GF-D8 (cell line): Measurements from ENCODE around the gene SYT2.

ENCODE experiments used
- DNase-seq: peaks from one replicate; lab custom pipeline; 2025; lab: John Stamatoyannopoulos, UW

Gene SYT2

GRCh38 chr1:202677433-202677832 lies 32.8 kb downstream of the SYT2 start:
- DNase-seq, result no peak

DNA sequence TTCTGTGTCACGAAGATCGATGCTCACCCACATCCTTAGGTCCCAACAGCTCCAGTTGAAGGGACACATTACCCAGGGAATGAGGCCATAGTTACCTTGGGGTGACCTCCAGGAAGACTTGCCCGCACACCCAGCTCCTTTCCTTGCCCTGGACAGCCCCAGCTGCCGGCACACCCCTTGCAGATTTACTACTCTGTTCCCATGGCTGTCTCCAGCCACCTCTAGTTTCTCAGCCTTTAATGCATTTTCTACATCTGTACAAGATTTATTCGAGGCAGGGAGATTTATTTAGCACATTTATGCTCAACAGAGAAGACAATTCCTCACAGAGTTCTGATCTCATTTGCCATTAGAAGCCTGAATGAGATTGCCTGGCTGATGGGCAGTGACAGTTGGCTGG lies 36.7 kb downstream of the SYT2 start:
- DNase-seq, result no peak

DNA sequence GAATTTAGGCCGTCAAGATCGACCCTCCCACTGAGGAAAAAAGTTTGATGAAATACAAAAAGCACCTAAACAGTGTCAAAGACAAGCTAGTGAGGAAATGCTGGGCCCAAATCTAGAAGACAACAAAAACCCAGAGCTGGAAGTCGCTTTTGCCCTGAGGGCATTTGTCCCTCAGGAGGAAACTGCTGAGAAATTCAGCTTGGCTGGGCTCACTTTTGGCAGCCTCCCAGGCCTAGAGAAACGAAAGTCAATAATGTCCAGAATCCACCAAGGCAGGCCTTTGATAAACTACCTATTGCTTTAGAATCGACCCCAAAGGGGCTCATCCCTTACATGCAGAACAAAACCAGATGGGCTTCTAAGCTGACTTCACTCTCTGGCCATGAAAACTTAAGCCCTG lies 38.9 kb downstream of the SYT2 start:
- no peak for DNase-seq

DNA sequence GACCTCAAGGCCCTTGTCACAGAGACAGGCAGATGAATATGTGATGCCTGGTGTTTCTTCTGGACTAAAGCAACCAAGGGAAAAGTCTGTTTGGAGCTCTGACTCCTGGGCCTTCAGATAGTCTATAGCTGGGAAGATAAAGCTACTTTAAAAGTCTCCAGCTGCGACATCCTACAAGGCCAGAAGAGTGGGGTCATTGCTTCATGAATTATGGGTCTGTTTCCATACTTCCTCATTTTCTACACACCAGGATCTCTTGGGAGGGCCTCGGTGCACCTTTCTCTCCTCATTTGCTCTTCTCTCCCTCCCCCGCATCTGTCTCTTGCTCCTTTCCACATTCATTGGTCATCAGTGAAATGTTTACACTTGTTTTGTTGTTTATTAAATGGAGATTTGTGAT lies 44.8 kb downstream of the SYT2 start:
- no peak for DNase-seq

GRCh38 chr1:202664083-202664482 lies 46.2 kb downstream of the SYT2 start:
- DNase-seq, result no peak

DNA sequence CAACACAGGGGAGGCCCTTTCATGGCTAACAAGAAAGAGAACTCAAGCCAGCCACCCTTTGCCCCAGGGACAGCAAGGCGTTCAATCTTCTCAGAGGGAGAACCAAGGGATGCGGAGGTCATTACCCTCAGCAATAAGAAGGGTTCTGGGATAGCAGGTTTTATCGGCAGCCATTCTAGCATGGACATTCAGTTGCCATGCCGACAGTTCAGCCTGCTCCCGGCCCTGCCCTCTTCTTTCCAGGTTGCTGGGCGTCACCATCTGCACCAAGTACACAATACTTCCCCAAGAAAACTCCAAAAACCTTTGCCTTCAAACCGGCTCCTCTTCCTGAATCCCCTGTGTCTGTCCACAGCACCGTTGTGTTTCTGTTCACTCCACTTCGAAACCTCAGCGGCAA lies 47.1 kb downstream of the SYT2 start:
- DNase-seq, result no peak

DNA sequence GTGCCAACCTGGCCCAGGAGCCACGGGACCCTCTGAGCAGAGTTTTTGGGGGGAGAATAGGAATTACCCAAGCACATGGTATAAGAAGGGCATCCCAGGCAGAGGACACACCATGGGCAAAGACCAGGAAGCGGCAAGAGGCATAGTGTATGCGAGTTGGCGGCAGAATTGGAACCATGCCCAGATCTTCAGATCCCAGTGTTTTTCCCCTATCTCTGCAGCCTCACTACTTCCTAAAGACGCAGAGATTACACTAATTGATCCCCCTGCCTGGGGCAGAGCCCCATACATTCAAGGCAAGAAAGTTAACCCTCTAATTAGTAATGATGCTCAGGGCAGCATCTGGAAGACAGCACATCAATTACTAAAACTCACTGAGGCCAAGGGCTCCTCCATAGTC lies 48.2 kb downstream of the SYT2 start:
- no peak for DNase-seq

DNA sequence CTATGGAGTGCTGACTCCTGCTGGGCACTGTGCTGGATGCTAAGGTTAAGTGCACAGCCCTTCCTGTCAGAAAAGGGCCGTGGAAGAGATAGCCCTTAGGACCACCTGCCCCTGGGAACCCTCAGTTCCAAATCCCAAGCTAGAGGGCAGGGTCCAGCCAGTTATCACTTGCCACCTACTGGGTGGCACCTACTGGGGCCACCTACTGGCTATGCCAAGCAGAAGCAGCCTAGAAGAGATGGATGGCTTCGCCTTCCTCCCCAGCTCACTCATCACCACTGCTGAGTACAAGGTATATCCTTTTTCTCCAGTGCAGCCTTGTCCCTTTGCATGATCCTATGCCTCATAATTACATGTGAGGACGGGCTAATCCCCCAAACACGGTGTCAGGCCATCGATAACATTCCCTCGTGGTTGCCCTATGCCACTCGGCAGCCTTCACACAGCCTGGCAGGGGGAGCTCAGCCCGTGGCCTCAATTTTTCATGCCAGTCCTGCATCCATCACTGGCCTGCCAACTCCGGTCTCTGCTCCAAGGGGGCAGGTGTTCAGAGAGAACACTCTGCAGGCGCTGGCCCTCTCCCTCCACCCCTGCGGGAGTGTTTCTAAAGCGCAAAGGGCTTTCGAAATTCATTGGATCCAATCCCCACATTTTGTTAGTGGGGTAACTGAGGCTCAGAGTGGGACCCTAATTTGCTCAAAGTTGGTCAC lies 49.0 kb downstream of the SYT2 start:
- DNase-seq, result no peak

DNA sequence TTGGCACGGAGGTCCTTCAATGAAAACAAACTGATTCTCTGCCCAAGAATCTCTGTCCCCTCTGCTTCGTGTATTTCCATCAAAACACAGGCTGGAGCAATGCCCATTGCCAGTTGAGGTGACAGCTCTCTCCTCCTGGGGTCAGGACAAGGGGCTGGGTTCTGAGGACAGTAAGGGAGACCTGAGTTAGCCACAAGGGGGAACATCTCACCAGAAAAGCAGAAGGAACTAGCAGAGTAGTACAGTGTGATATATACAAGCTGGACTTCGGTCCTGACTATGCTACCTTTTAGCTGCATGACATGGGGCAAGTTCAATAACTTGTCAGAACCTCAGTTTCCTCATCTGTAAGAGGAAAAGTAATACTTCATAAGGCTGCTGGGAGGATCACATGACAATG lies 50.3 kb downstream of the SYT2 start:
- peak; percentile 12 for DNase-seq

DNA sequence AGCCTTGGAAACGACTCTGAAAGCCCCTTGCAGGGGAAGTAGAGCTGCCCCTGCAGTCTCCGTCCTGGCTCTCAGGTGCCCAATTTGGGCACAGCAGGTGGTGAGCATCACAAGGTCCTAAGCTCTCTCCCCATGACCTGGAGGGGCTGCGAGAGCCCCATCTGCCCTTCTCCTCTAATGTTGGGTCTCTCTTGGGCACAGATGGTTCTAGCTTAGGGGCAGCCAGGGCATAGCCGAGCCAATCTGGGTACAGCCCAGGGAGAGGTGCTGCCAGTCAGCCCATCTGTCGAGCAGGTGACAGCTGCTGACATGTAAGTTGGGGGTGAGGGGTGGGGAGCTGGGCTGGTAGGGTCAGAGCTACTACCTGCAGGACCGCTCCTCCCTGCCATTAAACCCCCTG lies 50.7 kb downstream of the SYT2 start:
- DNase-seq, result no peak

GRCh38 chr1:202658769-202659168 lies 51.5 kb downstream of the SYT2 start:
- DNase-seq, result no peak

GRCh38 chr1:202658251-202658759 lies 51.9 kb downstream of the SYT2 start:
- DNase-seq, result no peak

DNA sequence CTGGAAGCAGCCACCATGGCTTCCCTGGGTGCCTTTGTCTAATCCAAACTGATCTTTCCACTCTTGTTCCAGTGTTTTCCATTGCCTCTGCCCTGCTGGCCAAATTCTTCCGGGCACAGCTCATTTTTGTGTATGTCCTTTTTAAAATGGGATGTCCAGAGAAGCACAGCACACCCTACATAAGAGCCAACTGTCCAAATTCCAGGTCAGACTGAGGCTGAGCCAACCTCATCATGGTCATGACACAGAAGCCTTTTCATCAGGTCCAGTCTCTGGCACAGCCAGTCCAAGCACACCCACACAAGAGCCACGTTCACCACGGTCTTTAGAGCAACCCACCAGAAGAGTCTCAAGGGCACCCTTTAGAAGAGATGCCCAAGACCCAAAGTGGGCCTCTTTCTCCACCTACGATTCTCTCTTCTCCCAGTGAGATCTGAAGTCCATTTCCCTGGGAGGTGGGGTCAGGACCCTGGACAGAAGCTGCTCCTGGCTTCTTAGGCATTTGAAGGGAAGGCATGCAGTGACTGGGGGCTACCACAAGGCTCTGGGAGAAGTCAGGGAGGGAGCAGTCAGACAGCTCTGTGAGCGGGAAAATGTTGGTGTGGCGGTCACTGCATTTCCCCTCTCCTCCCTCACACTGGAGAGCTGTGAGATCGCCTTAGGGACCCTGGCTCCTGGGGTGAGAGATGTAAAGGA lies 53.2 kb downstream of the SYT2 start:
- no peak for DNase-seq

GRCh38 chr1:202656057-202656456 lies 54.2 kb downstream of the SYT2 start:
- no peak for DNase-seq

GRCh38 chr1:202654079-202654478 lies 56.2 kb downstream of the SYT2 start:
- no peak for DNase-seq

DNA sequence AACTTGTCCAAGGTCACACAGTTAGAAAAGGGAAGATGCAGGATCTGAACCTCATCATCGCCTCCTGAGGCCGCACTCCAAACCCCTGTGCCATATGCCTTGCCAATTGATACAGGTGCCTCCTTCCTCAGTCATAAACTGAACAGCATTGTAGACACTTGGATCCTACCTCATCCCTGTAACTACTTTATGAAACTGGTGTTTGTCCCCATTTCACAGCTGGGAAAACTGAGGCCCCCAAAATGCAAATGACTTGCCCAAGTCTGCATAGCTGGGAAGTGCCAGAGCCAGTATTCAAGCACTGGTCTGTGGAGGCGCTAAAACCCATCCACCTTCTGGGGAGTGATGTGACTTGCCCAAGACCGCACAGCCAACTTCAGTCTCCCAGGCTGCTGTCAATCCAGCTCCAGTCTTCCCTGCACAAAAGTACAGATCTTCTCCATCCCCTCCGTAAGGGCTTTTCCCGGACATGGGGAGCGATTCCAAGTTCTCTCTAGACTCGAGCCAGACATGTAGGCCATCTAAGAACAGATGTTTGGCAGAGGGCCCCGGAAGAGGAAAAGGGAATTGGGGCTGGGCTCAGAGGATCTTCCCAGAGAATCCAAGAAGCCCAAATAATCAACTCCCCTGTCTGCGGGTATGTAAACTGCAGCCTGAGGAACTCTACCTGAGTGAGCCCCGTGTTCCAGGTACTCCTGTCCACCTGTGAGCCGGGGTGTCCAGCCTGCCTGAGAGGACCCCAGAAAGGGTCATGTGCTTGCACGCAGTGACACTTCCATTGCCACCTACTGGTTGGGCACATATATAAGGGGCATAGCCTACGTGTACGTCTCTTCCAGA lies 60.5 kb downstream of the SYT2 start:
- DNase-seq, result no peak

DNA sequence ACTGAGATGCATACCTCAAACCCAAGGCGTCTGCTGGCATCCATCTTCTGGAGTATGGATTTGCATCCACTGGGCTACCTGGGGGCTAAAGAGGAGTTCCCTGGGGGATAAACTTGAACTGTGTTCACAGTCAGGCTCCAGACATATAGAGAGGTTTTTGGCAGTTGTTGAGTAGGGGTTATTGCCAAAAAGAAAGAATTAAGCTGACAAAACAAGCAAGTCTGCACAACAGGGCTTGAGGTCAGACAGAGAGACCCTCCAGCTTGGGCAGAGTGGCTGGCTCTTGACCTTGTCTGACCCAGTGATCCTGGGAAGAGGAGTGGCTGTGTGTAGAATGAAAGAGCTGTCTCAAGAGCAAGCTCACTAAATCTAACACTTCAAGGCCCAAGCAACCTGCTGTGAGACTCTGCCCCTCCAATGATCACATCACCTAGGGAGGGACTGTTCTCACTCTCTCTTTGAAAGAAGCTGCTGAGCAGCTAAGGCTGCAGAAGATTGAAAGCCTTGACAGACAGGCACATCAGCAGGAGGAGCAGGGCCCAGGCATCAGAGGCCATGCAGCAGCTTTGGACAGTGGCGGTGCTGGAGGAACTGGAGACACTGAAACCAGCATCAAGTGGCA lies 61.5 kb downstream of the SYT2 start:
- no peak for DNase-seq

- DNase-seq, result no peak
Measured at GRCh38 chr1:202645097-202645476, 65.2 kb downstream of the SYT2 start.

DNA sequence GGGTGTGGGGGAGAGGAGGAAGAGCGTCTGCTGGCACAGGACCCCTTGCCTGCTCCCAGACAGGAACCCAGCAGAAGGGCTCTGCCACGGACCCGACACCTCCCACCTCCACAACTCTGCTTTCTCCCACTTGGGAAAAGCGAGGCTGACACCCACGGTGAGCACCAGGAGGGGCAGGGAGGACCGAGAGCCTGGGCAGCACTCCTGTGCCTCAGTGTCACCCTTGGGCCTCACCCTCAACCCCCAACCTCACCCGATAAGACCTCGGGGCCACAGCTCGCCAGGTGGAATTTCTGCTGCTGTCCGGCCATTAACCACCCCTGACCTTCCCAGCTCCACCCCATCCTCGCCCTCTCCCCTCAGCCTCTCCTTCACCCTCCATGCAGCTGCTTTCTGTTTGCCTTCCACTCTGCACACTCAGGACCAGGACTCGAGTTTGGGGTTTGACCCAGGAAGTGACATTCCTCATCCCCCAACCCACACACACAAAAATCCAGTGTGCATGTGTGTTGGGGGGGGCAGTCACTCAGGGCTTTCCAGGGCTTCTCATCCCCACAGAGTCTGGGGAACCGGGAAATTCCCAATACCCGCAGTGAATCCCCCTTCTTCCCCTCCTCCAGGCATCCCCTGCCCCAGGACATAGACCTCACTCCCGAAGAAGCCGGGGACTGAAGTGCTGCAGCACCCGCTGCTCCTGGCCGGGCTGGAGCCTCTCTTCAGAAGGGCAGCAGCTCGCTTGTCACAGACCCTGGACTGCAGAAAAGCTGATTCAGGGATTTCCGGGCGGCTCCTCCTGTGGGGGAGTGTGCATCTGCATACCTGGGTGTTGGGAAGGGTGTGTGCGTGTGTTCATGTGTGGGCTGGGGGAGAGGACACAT lies 65.8 kb downstream of the SYT2 start:
- DNase-seq, result no peak

- no peak for DNase-seq
Measured at GRCh38 chr1:202643397-202644218, 66.6 kb downstream of the SYT2 start.
